GM12878 (cell line): ENCODE results near the gene PAF1. TPM values are rescaled to one million over a fixed set of nuclear protein-coding genes. Genes with fewer than 3 reads are reported as not detected.

Source experiments
- BMI1 ChIP-seq: fragments of 450-650 bp; IDR thresholded peaks from 2 replicates; pipeline ENCODE4 v1.6.1; 2016; ENCODE audit warnings: mild to moderate bottlenecking, moderate library complexity, borderline replicate concordance
- CHD2 ChIP-seq: IDR thresholded peaks from 2 replicates; pipeline ENCODE4 v1.6.1; 2011; ENCODE audit warnings: low read depth, low read length, improper control_type of control experiment, borderline replicate concordance
- CREM ChIP-seq: IDR thresholded peaks from 2 replicates; pipeline ENCODE4 v1.6.1; 2014; ENCODE audit warnings: antibody characterized with exemption, low read depth
- ESRRA ChIP-seq: IDR thresholded peaks from 2 replicates; pipeline ENCODE4 v1.6.1; 2012; ENCODE audit warnings: mild to moderate bottlenecking, low read length, improper control_type of control experiment
- EZH2 ChIP-seq: IDR thresholded peaks from 2 replicates; pipeline ENCODE4 v1.6.1; 2012; ENCODE audit warnings: low read depth, mild to moderate bottlenecking, control low read depth, inconsistent platforms, low read length, borderline replicate concordance; ENCODE audit not compliant: control insufficient read depth
- GATAD2B ChIP-seq: fragments of 450-650 bp; conservative IDR thresholded peaks from 2 replicates; pipeline ENCODE4 v1.6.1; 2017; ENCODE audit warnings: low read depth, mild to moderate bottlenecking, moderate library complexity
- LARP7 ChIP-seq: fragments of 450-650 bp; IDR thresholded peaks from 2 replicates; pipeline ENCODE4 v1.6.1; 2017; ENCODE audit warnings: mild to moderate bottlenecking
- MEF2B ChIP-seq: fragments of 450-650 bp; IDR thresholded peaks from 2 replicates; pipeline ENCODE4 v1.6.1; 2018; ENCODE audit warnings: mild to moderate bottlenecking, moderate library complexity; ENCODE audit not compliant: partially characterized antibody, poor library complexity, severe bottlenecking
- MYC ChIP-seq: IDR thresholded peaks from 2 replicates; pipeline ENCODE4 v1.6.1; 2011; ENCODE audit warnings: mild to moderate bottlenecking, low read length, moderate library complexity, inconsistent platforms; ENCODE audit not compliant: insufficient read depth, insufficient replicate concordance, insufficient read length, severe bottlenecking
- NFXL1 ChIP-seq: fragments of 450-650 bp; IDR thresholded peaks from 2 replicates; pipeline ENCODE4 v1.6.1; 2017; ENCODE audit warnings: antibody characterized with exemption, mild to moderate bottlenecking, borderline replicate concordance
- RAD51 ChIP-seq: fragments of 450-650 bp; IDR thresholded peaks from 2 replicates; pipeline ENCODE4 v1.6.1; 2016; ENCODE audit warnings: moderate library complexity, mild to moderate bottlenecking, inconsistent platforms
- SUPT20H ChIP-seq: IDR thresholded peaks from 2 replicates; pipeline ENCODE4 v1.6.1; 2011; ENCODE audit warnings: low read depth, mild to moderate bottlenecking, low read length, moderate library complexity, borderline replicate concordance; ENCODE audit not compliant: control insufficient read depth
- TCF3 ChIP-seq: IDR thresholded peaks from 2 replicates; pipeline ENCODE4 v1.6.1; 2012; ENCODE audit warnings: low read depth, mild to moderate bottlenecking, low read length, borderline replicate concordance; ENCODE audit not compliant: insufficient read depth
- TCF7 ChIP-seq: IDR thresholded peaks from 2 replicates; pipeline ENCODE4 v1.6.1; 2014; ENCODE audit warnings: antibody characterized with exemption, borderline replicate concordance
- ZNF24 ChIP-seq: fragments of 450-650 bp; IDR thresholded peaks from 2 replicates; pipeline ENCODE4 v1.6.1; 2017; ENCODE audit warnings: antibody characterized with exemption, mild to moderate bottlenecking
- polyA plus RNA-seq, 11 experiments: library from polyadenylated mRNA; depleted of rRNA in 4 of 11; unstranded in 6 of 11; stranded (reverse) in 5 of 11; fragments of >200 nt; fragmentation: Nextera tagmentation in 4 of 11; fragmentation: Illumina TruSeq in 1 of 11; extraction: Ambion mirVana in 4 of 11; extraction: Trizol in 1 of 11; gene quantifications; 1 replicate in 1 of 11; 2 replicates in 10 of 11; pipeline versions ENCODE4 v1.2.1 to v1.2.3, GENCODE V29; 2011 to 2016; ENCODE audit warnings: inconsistent platforms in 2 of 11, missing spikeins in 2 of 11, low read depth in 1 of 11
- total RNA-seq, 4 experiments: library from RNA; depleted of rRNA in 3 of 4; stranded (reverse); fragments of >200 nt in 3 of 4; fragmentation: Illumina TruSeq in 1 of 4; extraction: Trizol in 1 of 4; gene quantifications; 2 replicates each; pipeline versions ENCODE4 v1.2.1 to v1.2.3, GENCODE V29; 2013 to 2021
- TF ChIP-seq, protein P1 (sequence below): fragments of 450-650 bp; IDR thresholded peaks from 2 replicates; pipeline ENCODE4 v1.6.1; 2016; ENCODE audit warnings: mild to moderate bottlenecking
- TF ChIP-seq, protein P2 (sequence below): fragments of 450-650 bp; IDR thresholded peaks from 2 replicates; pipeline ENCODE4 v1.6.1; 2017; ENCODE audit warnings: borderline replicate concordance
- TF ChIP-seq, protein P3 (sequence below): fragments of 450-650 bp; IDR thresholded peaks from 2 replicates; pipeline ENCODE4 v1.6.1; 2017; ENCODE audit warnings: mild to moderate bottlenecking
- TF ChIP-seq, protein P4 (sequence below): IDR thresholded peaks from 2 replicates; pipeline ENCODE4 v1.6.1; 2012; ENCODE audit warnings: mild to moderate bottlenecking, low read depth, low read length

Gene PAF1
- total and polyA plus RNA-seq, 10 of the 15 experiments (the other 5 are each of a cell fraction or from before 2014, with no cell fraction given) = 1.7 to 45.8 (median 39.6) TPM

DNA sequence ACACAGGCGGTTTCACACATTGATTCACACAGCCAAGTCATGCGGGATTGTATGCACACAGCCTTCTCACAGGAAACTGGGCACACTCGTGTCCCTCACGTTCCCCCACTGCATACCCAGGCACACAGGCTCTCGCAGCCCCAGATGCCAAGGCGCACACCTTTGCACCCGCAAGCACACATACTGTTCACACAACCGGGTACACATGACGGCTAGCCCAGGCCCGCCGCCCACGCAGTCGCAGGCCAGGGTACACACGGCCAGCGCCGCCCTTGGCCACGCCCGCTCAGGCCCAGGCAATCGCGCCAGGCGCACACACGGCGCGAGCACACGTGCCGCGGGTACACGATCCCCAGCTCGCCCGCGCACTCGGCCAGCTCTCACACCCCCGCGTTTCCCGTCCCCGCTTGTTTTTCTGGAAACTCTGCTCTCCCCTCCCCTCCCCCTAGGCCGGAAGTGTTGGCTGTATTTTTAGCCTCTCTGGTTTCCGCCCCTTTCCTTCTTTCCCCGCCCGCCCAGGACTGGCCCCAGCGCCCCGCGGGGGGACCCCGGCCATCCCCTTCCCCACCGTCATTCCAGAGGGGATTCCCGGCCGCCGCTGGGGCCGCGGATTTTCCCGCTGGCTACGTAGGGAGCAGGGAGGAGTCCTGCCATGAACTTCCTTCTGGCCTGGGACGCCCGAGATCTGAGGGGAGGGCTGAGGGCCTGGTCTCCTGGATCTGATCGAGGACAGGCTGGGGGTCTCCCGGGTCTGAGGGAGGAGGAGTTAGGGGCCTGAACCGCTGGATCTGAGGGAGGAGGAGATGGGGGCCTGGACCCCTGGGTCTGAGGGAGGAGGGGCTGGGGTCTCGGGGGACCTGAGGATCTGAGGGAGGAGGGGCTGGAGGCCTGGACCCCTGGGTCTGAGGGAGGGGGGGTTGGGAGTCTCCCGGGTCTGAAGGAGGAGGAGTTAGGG, 11.7 kb upstream of the PAF1 start (continued):
- TF ChIP-seq TCF7 (no peak), MYC (peak; percentile 94), NFXL1 (no peak), EZH2 (no peak), SUPT20H (no peak), BMI1 (peak; percentile 21; the same call in 1 of the 2 replicates), RAD51 (no peak), ZNF24 (no peak), TCF3 (peak; percentile 80), CREM (peak; percentile 19; the same call in 1 of the 2 replicates), MEF2B (peak; percentile 82), LARP7 (peak; percentile 89; the same call in 1 of the 2 replicates), CHD2 (peak; percentile 82; the same call in 1 of the 2 replicates), ESRRA (no peak), GATAD2B (peak; percentile 98)
- TF ChIP-seq, protein P1, sequence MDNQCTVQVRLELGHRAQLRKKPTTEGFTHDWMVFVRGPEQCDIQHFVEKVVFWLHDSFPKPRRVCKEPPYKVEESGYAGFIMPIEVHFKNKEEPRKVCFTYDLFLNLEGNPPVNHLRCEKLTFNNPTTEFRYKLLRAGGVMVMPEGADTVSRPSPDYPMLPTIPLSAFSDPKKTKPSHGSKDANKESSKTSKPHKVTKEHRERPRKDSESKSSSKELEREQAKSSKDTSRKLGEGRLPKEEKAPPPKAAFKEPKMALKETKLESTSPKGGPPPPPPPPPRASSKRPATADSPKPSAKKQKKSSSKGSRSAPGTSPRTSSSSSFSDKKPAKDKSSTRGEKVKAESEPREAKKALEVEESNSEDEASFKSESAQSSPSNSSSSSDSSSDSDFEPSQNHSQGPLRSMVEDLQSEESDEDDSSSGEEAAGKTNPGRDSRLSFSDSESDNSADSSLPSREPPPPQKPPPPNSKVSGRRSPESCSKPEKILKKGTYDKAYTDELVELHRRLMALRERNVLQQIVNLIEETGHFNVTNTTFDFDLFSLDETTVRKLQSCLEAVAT = peak; percentile 21; the same call in 1 of the 2 replicates
- TF ChIP-seq, protein P2, sequence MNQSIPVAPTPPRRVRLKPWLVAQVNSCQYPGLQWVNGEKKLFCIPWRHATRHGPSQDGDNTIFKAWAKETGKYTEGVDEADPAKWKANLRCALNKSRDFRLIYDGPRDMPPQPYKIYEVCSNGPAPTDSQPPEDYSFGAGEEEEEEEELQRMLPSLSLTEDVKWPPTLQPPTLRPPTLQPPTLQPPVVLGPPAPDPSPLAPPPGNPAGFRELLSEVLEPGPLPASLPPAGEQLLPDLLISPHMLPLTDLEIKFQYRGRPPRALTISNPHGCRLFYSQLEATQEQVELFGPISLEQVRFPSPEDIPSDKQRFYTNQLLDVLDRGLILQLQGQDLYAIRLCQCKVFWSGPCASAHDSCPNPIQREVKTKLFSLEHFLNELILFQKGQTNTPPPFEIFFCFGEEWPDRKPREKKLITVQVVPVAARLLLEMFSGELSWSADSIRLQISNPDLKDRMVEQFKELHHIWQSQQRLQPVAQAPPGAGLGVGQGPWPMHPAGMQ = no peak
- TF ChIP-seq, protein P3, sequence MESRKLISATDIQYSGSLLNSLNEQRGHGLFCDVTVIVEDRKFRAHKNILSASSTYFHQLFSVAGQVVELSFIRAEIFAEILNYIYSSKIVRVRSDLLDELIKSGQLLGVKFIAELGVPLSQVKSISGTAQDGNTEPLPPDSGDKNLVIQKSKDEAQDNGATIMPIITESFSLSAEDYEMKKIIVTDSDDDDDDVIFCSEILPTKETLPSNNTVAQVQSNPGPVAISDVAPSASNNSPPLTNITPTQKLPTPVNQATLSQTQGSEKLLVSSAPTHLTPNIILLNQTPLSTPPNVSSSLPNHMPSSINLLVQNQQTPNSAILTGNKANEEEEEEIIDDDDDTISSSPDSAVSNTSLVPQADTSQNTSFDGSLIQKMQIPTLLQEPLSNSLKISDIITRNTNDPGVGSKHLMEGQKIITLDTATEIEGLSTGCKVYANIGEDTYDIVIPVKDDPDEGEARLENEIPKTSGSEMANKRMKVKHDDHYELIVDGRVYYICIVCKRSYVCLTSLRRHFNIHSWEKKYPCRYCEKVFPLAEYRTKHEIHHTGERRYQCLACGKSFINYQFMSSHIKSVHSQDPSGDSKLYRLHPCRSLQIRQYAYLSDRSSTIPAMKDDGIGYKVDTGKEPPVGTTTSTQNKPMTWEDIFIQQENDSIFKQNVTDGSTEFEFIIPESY = no peak
- TF ChIP-seq, protein P4, sequence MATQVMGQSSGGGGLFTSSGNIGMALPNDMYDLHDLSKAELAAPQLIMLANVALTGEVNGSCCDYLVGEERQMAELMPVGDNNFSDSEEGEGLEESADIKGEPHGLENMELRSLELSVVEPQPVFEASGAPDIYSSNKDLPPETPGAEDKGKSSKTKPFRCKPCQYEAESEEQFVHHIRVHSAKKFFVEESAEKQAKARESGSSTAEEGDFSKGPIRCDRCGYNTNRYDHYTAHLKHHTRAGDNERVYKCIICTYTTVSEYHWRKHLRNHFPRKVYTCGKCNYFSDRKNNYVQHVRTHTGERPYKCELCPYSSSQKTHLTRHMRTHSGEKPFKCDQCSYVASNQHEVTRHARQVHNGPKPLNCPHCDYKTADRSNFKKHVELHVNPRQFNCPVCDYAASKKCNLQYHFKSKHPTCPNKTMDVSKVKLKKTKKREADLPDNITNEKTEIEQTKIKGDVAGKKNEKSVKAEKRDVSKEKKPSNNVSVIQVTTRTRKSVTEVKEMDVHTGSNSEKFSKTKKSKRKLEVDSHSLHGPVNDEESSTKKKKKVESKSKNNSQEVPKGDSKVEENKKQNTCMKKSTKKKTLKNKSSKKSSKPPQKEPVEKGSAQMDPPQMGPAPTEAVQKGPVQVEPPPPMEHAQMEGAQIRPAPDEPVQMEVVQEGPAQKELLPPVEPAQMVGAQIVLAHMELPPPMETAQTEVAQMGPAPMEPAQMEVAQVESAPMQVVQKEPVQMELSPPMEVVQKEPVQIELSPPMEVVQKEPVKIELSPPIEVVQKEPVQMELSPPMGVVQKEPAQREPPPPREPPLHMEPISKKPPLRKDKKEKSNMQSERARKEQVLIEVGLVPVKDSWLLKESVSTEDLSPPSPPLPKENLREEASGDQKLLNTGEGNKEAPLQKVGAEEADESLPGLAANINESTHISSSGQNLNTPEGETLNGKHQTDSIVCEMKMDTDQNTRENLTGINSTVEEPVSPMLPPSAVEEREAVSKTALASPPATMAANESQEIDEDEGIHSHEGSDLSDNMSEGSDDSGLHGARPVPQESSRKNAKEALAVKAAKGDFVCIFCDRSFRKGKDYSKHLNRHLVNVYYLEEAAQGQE = no peak
